GM10847 (cell line): ENCODE results near the gene CLDN4.

Experiments
- POLR2A ChIP-seq: IDR thresholded peaks from 2 replicates; pipeline ENCODE4 v1.6.1; 2011; ENCODE audit not compliant: insufficient read length; ENCODE audit errors: extremely low read depth

The CLDN4 gene

DNA sequence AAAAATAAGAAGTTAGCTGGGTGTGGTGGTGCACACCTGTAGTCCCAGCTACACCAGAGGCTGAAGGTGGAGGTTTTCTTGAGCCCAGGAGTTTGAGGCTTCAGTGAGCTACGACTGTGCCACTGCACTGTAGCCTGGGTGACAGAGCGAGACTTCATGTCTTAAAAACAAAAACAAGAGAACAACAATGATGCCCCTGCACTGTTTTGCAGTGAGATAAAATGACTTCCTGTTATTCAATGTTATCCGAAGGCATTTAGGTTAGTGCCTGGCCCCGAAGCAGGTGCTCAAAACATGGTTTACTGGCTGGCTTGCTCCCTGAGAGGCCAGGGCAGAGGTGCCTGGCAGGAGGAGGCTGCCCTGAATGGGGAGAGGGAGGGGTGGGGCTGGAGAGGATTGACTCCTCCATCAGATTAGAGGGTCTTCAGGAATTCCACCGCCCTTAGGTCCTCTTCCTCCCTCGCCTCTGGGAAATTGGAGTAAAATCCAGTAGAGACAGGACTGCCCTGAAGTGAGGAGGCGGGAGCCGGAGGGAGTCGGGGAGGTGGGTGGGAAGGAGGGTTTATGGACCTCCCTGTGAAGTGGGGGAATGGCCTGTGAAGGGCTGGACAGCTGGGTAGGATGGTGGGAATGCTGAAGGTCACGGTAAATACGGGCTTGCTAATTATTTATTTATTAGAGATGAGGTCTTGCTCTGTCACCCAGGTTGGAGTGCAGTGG is 6.8 kb upstream of the CLDN4 start:
- no peak for TF ChIP-seq POLR2A

DNA sequence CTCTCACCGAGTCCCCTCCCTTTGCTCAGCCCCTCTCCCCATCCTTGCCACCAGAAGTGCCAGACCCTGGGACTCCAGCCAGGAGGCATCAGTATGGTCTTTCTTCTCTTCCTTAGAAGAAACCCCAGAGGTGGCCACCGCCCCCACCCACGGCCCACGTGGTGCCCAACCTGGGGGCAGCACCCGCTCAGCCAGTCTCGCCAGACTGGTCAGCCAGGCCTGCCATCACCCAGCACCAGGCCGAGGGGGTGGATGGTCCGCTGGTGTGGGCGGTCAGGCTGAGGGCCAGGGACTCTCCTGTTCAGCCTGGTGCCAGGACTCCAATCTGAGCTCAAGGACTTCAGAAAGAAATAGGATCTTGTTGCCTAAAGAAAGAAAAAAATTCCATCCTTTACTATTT is 5.8 kb upstream of the CLDN4 start:
- TF ChIP-seq POLR2A, result no peak

DNA sequence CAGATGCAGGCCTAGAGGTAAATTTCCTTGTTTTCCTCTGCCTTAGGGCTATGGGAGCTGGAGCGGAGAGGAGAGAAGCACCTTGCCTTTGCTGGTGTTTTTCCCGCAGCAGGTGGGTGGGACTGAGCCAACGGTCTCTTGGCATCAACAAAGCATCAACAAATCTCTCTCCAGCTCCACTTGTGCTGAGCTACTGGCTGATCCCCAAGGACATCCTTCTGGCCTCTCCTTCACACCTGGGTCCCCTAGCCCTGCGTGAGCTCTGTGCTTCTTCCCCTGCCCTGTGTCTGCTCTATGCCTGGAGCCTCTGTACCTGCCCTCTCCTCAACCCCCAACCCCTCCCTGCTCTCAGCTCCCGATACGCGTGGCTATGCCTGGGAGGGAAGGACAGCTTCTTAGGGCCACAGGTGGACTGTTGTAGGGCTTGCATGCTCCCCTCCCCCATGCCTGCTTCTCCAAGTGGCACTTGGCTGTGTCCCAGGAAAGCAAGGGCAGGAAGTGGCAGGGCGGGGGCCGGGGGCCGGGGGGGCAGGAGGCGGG is 3.2 kb upstream of the CLDN4 start:
- TF ChIP-seq POLR2A, result no peak

DNA sequence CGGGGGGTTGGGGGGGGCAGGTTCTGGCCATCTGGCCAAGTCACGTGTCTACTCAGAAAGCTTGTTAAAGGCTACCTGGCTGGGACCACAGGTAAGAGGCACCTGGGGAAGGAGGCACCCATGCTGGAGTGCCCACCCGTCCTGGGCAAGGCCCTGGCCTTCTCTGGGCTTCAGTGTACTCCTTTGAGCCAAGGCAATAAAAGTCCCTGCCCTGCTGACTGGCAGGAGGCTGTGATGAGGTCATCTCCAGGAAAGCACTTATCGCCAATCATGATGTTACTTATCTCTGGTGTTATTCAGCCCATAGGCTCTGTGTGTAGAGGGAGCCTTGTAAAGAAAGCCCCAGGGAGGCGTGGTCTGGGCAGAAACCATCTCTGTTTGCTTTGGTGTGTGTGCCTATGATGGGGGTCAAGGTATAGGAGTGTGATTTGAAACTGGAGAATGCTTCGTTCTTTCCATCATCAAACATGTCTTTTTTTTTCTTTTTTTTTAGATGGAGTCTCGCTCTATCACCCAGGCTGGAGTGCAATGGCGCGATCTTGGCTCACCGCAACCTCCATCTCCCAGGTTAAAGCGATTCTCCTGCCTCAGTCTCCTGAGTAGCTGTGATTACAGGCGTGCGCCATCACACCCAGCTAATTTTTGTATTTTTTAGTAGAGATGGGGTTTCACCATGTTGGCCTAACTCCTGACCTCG is 2.5 kb upstream of the CLDN4 start:
- no peak for TF ChIP-seq POLR2A

DNA sequence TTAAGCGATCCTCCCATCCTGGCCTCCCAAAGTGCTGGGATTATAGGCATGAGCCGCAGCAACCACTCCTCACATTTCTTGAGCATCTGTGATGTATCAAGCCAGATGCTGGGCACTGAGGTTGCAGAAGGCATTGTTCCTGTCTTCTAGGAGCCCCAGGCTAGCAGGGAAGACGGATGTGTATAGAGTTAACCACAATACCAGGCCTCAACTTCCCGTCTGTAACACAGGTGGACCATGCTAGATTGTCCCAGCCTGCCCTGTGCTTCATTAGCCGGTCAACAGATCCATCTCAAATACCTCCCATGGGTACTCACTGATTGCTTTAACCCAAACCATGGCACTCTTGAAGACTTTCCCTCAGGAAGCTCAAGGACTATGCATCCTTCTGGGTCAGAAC is 1.8 kb upstream of the CLDN4 start:
- no peak for TF ChIP-seq POLR2A

DNA sequence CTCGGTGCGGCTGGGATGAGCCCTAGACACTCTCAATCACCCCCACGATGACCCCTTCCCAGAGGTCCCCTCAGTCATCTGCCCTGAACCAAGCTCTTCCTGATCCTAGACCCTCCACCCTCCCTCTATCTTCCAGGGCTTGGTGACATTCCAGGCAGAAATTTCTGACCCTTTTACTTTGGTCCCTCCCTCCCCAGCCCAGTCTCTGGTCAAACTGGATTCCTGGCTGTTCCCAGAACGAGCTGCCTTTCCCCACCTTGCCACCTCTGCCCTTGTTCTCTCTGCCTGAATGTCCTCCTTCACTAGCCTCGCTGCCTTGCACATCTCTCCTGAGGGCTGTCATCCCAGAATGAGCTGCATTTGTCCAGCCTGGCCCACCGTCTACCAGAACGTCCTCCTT is 1.3 kb upstream of the CLDN4 start:
- TF ChIP-seq POLR2A, result no peak

DNA sequence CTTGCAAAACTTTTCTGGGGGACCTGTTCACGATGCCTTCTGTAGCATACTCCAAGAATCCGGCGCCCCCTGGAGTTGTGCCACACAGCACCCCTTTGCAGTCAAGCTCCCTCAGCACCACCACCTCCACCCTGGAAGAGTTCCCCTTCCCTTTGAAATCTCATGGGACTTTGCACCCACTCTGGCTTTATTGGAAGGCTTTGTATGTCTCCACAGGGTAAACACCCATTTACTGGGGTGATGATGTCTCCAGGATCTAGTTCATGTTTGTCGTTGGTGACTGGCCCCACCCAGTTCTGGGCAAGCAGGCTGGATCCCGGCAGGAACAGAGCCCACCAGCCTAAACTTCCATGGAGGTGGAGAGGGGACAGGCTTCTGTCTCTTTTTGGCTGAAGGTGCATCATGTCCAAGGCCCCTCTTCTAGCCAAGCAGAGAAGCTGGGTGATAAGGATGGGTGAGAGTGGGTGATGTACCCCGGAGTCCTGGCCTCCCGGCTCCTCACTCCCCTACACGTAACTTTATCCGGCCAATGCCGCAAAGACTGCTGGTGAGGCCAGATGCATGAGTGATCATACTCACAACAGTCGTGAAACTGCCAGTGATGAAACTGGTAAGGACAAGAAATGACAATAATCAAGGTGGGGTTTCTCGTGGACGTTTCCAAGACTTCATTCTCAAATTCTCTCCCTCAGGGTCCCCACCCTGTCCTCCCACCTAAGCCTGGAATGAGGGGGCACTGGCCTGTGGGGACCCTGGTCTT is 695 bp upstream of the CLDN4 start:
- TF ChIP-seq POLR2A, result no peak

DNA sequence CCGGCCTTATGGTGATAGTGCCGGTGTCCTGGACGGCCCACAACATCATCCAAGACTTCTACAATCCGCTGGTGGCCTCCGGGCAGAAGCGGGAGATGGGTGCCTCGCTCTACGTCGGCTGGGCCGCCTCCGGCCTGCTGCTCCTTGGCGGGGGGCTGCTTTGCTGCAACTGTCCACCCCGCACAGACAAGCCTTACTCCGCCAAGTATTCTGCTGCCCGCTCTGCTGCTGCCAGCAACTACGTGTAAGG is 713 bp downstream of the CLDN4 start:
- no peak for TF ChIP-seq POLR2A

DNA sequence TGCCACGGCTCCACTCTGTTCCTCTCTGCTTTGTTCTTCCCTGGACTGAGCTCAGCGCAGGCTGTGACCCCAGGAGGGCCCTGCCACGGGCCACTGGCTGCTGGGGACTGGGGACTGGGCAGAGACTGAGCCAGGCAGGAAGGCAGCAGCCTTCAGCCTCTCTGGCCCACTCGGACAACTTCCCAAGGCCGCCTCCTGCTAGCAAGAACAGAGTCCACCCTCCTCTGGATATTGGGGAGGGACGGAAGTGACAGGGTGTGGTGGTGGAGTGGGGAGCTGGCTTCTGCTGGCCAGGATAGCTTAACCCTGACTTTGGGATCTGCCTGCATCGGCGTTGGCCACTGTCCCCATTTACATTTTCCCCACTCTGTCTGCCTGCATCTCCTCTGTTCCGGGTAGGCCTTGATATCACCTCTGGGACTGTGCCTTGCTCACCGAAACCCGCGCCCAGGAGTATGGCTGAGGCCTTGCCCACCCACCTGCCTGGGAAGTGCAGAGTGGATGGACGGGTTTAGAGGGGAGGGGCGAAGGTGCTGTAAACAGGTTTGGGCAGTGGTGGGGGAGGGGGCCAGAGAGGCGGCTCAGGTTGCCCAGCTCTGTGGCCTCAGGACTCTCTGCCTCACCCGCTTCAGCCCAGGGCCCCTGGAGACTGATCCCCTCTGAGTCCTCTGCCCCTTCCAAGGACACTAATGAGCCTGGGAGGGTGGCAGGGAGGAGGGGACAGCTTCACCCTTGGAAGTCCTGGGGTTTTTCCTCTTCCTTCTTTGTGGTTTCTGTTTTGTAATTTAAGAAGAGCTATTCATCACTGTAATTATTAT is 1.2 kb downstream of the CLDN4 start:
- TF ChIP-seq POLR2A, result no peak

DNA sequence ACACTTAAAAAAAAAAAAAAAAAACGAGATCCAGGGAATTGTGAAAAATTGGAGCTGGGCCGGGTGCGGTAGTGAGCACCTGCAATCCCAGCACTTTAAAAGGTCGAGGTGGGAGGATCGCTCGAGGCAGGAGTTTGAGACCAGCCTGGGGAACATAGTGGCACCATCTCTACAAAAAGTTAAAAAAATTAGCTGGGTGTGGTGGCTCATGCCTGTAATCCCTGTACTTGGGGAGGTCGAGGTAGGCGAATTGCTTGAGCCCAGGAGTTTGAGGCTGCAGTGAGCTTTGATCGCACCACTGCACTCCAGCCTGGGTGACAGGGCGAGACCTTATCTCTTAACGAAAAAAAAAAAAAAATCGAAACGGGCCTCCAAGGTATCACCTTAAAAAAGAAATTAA is 2.0 kb downstream of the CLDN4 start:
- no peak for TF ChIP-seq POLR2A

DNA sequence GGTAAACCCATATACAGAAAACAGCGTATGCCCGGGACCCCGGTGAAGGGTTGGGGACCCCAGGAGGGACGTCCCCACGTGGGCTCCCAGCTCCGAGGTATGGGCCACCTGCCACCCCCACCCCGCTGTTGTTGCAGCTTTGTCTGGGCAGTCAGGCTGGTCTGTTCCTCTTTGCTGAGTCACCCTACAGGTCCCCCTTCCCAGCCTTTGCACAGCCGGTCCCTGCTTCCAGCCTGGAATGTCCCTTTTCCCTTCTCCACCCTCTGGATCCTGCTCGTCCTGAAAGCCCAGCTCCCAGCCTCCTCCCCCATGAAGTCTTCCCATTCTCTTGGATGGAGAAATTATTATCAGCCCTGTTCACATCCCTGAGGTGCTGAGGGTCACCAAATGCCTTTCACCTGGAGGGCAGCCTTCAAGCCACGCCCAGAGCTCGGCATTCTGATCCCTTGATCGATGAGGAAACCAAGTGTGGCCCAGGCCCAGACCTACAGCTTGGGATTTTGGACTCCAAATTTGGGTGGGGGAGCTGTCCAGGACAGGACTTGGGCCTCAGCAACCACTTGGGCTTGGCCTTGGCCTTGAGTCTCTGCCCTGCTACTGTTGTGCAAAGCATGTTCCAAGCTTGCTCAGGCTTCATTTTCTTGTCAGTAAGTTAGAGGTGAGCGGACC is 2.6 kb downstream of the CLDN4 start:
- no peak for TF ChIP-seq POLR2A

DNA sequence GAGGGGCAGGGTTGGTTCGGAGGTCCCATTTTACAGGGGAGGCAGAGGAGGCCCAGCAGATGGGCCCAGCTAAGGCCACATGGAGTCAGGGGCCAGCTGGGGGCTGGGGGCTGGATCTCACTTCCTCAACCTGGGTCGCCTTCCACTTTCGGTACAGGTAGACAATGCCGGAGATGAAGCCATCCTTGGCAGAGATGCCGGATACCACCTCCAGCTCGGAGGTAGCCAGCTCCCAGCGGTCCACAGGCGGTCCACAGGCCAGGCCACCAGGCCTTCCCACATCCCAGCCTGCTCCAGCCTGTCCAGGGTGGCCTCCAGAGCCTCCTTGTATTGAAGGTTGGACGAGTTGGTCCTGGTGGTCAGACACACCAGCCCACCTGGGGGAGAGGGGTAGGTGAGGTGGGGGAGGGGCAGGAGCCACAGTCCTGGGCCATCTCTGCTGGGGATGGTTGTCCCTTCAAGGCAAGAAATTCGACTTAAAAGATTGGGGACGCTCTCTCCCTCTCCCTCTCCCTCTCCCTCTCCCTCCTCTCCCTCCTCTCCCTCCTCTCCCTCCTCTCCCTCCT is 3.9 kb downstream of the CLDN4 start:
- TF ChIP-seq POLR2A, result no peak

DNA sequence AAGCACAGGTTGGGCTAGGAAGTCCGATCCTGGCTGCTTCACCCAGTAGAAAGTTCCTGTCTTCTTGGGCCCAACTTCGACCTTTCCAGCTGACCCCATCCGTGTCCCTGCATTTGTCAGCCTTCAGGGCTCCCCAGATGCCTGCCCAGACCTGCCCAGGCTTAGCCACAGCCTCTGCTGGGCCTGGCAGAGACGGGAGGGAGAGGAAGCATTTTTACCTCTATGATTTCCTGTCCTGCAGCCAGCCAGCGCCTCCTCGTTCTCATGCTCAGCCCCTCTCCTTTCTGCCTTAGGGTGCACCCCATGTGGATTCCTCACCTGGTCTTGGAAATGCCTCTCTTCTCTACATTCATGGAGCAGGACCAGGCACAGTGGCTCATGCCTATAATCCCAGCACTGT is 7.8 kb downstream of the CLDN4 start:
- no peak for TF ChIP-seq POLR2A

DNA sequence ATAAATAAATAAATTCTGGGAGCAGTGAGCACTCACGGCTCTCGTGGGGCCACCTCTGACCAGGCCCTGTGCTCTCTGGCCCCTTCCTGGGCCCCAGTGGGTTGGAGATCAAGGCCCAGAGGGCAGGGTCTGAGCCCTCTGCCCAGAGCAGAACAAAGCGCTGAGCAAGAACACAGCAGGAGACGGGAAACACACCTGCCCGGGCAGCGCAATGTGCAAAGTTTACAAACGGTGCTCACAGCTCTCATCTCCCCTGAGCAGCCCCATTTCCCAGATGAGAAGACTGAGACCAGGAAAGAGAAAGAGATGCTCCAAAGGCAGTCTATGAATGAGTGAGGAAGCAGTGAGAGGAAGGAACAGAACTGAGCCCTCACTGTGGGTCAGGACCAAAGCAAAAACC is 8.5 kb downstream of the CLDN4 start:
- TF ChIP-seq POLR2A, result no peak
